Vagina (tissue), 2 donors: ENCODE results near the gene CLSTN1.

Source experiments
- POLR2A ChIP-seq, 2 donors: fragments of 450-650 bp; IDR thresholded peaks; one replicate each; pipeline ENCODE4 v1.6.1; 2017; ENCODE audit warnings: antibody characterized with exemption in 2 of 2, mild to moderate bottlenecking in 2 of 2, moderate library complexity in 2 of 2
- TF ChIP-seq, protein P1 (sequence below), 3 experiments: fragments of 450-650 bp in 2 of 3; fragments of 200-600 bp in 1 of 3; sonication (generic) in 1 of 3; IDR thresholded peaks; one replicate each; pipeline ENCODE4 v1.5.1; 2017 to 2019; ENCODE audit warnings: antibody characterized with exemption in 3 of 3, mild to moderate bottlenecking in 2 of 3, moderate library complexity in 2 of 3

DNA sequence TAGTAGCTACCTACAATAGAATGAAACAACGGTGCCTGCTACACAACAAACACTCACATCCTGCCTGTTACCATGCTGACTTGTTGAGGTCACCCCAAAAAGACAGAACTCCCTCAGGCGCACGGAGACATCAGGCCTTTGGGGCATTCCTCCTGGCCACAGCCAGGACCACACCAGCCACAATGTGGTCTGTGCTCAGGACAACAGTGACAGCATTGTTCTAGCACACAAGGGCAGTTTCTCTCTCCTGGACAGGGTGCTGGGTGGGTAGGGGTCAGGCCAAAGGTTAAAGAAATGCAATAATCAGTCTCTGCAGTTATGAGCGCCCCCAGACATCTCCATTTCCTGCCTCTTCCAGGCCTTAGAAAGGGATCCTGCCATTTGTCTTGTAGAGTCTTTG is 46.8 kb upstream of the CLSTN1 start:
- TF ChIP-seq, protein P1, sequence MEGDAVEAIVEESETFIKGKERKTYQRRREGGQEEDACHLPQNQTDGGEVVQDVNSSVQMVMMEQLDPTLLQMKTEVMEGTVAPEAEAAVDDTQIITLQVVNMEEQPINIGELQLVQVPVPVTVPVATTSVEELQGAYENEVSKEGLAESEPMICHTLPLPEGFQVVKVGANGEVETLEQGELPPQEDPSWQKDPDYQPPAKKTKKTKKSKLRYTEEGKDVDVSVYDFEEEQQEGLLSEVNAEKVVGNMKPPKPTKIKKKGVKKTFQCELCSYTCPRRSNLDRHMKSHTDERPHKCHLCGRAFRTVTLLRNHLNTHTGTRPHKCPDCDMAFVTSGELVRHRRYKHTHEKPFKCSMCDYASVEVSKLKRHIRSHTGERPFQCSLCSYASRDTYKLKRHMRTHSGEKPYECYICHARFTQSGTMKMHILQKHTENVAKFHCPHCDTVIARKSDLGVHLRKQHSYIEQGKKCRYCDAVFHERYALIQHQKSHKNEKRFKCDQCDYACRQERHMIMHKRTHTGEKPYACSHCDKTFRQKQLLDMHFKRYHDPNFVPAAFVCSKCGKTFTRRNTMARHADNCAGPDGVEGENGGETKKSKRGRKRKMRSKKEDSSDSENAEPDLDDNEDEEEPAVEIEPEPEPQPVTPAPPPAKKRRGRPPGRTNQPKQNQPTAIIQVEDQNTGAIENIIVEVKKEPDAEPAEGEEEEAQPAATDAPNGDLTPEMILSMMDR (IDR thresholded peaks at IDR 0.05), result no peak
- TF ChIP-seq POLR2A (IDR thresholded peaks at IDR 0.05), result no peak
